Lower leg skin (tissue), 4 donors: ENCODE data around the gene CENPO. TPM values are rescaled to one million over a fixed set of nuclear protein-coding genes. Genes with fewer than 3 reads are reported as not detected.

Source experiments
- DNase-seq, 2 donors: peaks; one replicate each; pipeline ENCODE4 v3.0.0-alpha.2; 2019; ENCODE audit warnings: low spot score in 2 of 2
- H3K4me3 ChIP-seq: fragments of 200-600 bp; sonication (generic); 2 replicates; pipeline ENCODE4 v1.5.1; 2017; ENCODE audit warnings: mild to moderate bottlenecking, low read depth; ENCODE audit not compliant: poor library complexity, severe bottlenecking
- POLR2A ChIP-seq, 2 donors: fragments of 450-650 bp; IDR thresholded peaks; one replicate each; pipeline ENCODE4 v1.6.1; 2016 to 2017; ENCODE audit warnings: antibody characterized with exemption in 2 of 2, mild to moderate bottlenecking in 1 of 2, moderate library complexity in 1 of 2
- WGBS, 2 donors: methylation state at CpG; one replicate each; pipeline ENCODE4 v1.1.5; 2018; 5-methylcytosine and 5-hydroxymethylcytosine counted together
- intact Hi-C: fragments of 100-400 bp; cut with DNase I; formaldehyde crosslinking; loops from one replicate; pipeline ENCODE4 v1.15.0; 2023; ENCODE audit warnings: low total_unique reads
- total RNA-seq, 4 donors: library from RNA; depleted of rRNA; stranded (reverse); fragments of >200 nt; gene quantifications; one replicate each; pipeline ENCODE4 v1.1.0, GENCODE V29; 2016
- TF ChIP-seq, protein P1 (sequence below), 3 donors: fragments of 450-650 bp; IDR thresholded peaks; one replicate each; pipeline ENCODE4 v1.5.1; 2016; ENCODE audit warnings: antibody characterized with exemption in 3 of 3, mild to moderate bottlenecking in 3 of 3, moderate library complexity in 2 of 3

The CENPO gene
- total RNA-seq, 4 donors from 2014 or later = 2.0 to 5.3 (median 2.4) TPM

DNA sequence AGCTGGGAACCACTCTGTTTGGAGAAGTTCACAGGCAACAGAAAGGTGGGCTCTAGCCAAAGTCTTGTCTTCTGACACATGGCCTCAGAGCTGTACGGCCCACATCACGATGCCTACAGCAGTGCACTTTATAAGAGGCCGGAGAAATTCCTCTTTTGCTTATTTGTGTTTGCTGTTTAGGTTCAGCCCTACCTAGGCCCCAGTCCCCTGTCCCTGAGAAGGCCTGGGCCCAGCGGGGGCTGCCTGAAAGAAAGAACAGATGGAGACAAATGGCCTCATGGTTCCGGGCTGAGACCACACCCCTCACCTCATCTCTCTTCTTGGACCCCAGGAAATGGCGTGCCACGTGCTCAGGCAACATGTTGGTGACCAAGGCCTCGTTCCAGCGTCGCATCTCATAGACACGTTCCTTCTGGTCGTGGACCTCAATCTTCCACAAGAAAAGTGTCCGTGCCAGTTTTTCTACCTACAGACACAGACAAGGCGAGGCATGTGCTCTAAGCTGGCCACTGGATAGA lies 30.9 kb downstream of the CENPO start:
- DNase-seq = peak in 1 of 2 donors; percentile 32
- TF ChIP-seq, protein P1, sequence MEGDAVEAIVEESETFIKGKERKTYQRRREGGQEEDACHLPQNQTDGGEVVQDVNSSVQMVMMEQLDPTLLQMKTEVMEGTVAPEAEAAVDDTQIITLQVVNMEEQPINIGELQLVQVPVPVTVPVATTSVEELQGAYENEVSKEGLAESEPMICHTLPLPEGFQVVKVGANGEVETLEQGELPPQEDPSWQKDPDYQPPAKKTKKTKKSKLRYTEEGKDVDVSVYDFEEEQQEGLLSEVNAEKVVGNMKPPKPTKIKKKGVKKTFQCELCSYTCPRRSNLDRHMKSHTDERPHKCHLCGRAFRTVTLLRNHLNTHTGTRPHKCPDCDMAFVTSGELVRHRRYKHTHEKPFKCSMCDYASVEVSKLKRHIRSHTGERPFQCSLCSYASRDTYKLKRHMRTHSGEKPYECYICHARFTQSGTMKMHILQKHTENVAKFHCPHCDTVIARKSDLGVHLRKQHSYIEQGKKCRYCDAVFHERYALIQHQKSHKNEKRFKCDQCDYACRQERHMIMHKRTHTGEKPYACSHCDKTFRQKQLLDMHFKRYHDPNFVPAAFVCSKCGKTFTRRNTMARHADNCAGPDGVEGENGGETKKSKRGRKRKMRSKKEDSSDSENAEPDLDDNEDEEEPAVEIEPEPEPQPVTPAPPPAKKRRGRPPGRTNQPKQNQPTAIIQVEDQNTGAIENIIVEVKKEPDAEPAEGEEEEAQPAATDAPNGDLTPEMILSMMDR (IDR thresholded peaks at IDR 0.05) = no peak
- no peak for TF ChIP-seq POLR2A (IDR thresholded peaks at IDR 0.05)
- WGBS, 2 donors = 89 to 93% methylated on average over 14 of the region's 14 CpGs
- intact Hi-C loops = no loop called here
- H3K4me3 ChIP-seq = no peak overlapping the region

DNA sequence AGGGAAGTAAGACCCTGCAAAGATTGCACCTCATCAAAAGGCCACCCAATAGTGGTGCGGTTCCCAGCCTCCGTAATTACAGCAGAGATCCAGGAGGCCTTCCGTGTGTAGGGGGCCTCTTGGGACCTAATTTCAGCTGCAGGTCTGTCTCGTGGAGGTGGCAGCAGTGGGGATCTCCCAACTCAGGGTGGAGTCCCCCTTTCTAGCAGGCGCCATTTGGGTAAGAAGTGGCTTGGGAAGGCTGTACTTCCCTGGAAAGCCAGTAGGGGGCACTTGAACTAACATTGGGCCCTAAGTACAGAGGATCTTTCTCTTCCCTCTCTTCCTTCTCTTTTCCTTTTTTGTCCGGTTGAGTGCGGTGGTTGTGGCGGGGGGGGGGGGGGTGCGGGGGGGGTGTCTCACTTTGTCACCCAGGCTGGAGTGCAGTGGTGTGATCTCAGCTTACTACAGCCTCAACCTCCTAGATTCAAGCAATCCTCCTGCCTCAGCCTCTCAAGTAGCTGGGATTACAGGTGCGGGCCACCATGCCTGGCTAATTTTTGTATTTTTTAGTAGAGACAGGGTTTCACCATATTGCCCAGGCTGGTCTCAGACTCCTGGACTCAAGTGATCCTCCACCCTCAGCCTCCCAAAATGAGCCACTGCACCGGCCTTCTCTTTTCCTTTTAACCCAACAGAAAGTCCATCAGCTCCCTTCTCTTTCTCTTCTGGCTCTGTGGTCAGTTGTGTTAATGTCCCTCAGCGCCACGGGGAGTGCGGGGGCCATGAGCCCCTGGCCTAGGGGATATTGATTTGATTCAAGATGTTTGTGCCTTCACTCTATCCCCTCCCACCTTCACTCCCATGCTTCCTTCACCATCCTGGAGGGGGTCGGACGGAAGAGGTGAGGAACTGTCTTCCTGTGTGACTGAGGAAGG lies 32.0 kb downstream of the CENPO start:
- DNase-seq = peak in 1 of 2 donors; percentile 68

DNA sequence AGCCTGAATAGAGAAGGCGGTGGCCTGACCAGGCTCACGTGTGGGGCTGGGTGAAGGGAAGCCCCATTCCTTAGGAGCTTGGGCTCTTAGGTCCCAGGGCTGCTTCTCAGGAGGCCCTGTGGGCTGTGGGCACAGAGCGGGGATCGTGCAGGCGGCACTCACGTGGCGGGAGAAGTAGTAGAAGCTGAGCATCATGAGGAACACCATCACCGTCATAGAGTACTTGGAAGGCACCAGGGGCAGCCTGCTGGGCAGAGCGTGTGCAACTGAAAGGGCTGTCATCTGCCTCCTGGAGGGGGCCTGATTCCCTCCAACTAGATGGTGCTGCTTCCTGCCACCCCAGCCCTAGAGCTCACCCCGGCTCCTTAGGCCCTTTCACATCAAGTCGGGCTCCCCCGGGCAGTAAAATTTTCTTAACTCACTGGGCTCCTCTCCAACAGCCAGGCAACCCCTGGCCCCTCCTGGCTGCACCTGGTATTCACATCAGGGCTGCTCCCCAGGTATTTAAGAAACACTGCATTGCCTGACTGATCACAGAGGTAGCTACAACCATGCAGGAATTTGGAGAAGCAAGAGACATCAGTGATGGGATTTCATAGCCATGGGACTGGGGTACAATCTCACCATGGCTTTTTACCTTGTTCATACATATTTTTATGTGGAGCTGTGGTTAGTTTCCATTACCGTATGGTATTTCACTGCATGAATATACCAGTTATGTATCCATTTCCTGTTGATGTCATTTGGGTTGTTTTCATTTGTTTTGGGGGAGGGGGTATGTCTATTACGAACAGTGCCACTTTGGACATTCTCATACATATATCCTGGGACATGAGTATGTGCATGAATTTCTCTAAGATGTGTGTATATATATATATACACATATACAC lies 32.9 kb downstream of the CENPO start:
- TF ChIP-seq POLR2A (IDR thresholded peaks at IDR 0.05) = no peak
- TF ChIP-seq, protein P1 (IDR thresholded peaks at IDR 0.05) = no peak
- intact Hi-C loops = loop anchor here (5.0 kb wide), 1 partner anchor 414 kb away; no protein-coding TSS in a partner anchor
- WGBS, 2 donors = 89 to 90% methylated on average over 14 of the region's 14 CpGs
- DNase-seq = peak in 1 of 2 donors; percentile 60
- no peak overlapping the region for H3K4me3 ChIP-seq

More for the DNA sequence above, 32.0 kb downstream of the CENPO start:
- WGBS, 2 donors = 90 to 95% methylated on average over 15 of the region's 16 CpGs
- intact Hi-C loops = loop anchor here (5.0 kb wide), 1 partner anchor 413 kb away; no protein-coding TSS in a partner anchor
- no peak for TF ChIP-seq POLR2A (IDR thresholded peaks at IDR 0.05)
- TF ChIP-seq, protein P1 (IDR thresholded peaks at IDR 0.05) = no peak
- no peak overlapping the region for H3K4me3 ChIP-seq

DNA sequence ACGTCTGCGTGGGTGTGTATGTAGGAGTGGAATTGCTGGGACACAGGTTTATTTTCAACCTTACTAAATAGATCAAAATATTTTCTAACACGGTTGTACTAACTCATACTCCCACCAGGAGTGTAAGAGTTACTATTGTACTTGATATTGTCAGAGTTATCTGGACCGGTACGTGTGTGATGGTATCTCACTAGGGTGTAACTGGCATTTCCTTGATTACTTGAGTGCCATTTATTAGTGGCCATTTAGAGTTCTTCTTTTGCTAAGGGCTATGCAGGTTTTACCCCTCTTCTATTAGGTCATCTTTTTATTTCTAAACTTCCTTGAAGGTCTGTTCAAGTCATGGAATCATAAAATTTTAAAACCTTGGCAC lies 33.5 kb downstream of the CENPO start:
- TF ChIP-seq, protein P1 (IDR thresholded peaks at IDR 0.05) = no peak
- no peak for TF ChIP-seq POLR2A (IDR thresholded peaks at IDR 0.05)
- no peak overlapping the region for H3K4me3 ChIP-seq
- WGBS, 2 donors = 63 to 68% methylated on average over 5 of the region's 5 CpGs
- DNase-seq = no peak
- intact Hi-C loops = loop anchor here (5.0 kb wide), 1 partner anchor 414 kb away; no protein-coding TSS in a partner anchor
